Endothelial cell of umbilical vein (primary cell): Measurements from ENCODE around the gene LSM3. TPM values are rescaled to one million over a fixed set of nuclear protein-coding genes. Genes with fewer than 3 reads are reported as not detected.

Source experiments
- BruUV-seq: library from RNA; stranded (reverse); fragments of 400-500 nt; replicated peaks from 2 replicates; lab custom pipeline; 2021; lab: Mats Ljungman, UMichigan
- CTCF ChIA-PET: fragments of 300-600, 350-600 bp; sonication (Branson Sonifier 250); formaldehyde crosslinking; loops from one replicate; lab custom pipeline; 2021; ENCODE audit warnings: antibody characterized with exemption, inconsistent platforms; lab: Charles Lee
- POLR2A ChIA-PET: fragments of 300-600, 350-600 bp; sonication (Branson Sonifier 250); formaldehyde crosslinking; loops from one replicate; lab custom pipeline; 2021; ENCODE audit warnings: antibody characterized with exemption, inconsistent platforms; lab: Charles Lee
- DNase-seq: peaks from one replicate; pipeline ENCODE4 v3.0.0-alpha.2; 2011; ENCODE audit warnings: low read depth, low spot score
- FAIRE-seq: peaks from 2 replicates; lab custom pipeline; 2011; peaks lifted over from hg19 to GRCh38; lab: Jason Lieb, UNC
- H2AFZ ChIP-seq: 2 replicates; pipeline ENCODE4 v1.6.0; 2012; ENCODE audit warnings: low read depth, low read length, control low read depth, inconsistent platforms
- H3K27ac ChIP-seq: 2 replicates; pipeline ENCODE4 v1.5.1; 2011; ENCODE audit warnings: low read depth, mild to moderate bottlenecking, control low read depth, low read length, moderate library complexity; ENCODE audit not compliant: insufficient read depth
- H3K27me3 ChIP-seq, 2 experiments: 2 replicates each; pipeline versions ENCODE4 v1.6.0 to v1.6.1; 2011; ENCODE audit warnings: low read length in 2 of 2, mixed read lengths in 1 of 2; ENCODE audit not compliant: control insufficient read depth in 2 of 2, insufficient read depth in 2 of 2
- H3K36me3 ChIP-seq, 2 experiments: 2 replicates in 1 of 2; 3 replicates in 1 of 2; pipeline ENCODE4 v1.5.1; 2011; ENCODE audit warnings: low read length in 2 of 2, mild to moderate bottlenecking in 1 of 2, moderate library complexity in 1 of 2; ENCODE audit not compliant: control insufficient read depth in 2 of 2, insufficient read depth in 2 of 2; ENCODE audit errors: extremely low read depth in 1 of 2
- H3K4me1 ChIP-seq: 3 replicates; pipeline ENCODE4 v1.5.1; 2011; ENCODE audit warnings: mild to moderate bottlenecking, low read length; ENCODE audit not compliant: control insufficient read depth, insufficient read depth; ENCODE audit errors: extremely low read depth
- H3K4me2 ChIP-seq: 2 replicates; pipeline ENCODE4 v1.6.1; 2011; ENCODE audit warnings: low read length, control low read depth, mixed read lengths; ENCODE audit not compliant: insufficient read depth
- H3K4me3 ChIP-seq, 3 experiments: fragments of 200-600 bp in 1 of 3; sonication (generic), shearing (Covaris generic) in 1 of 3; replicated peaks in 1 of 3; 2 replicates each; pipeline ENCODE4 v1.5.1; 2011 to 2016; ENCODE audit warnings: control low read depth in 3 of 3, low read length in 3 of 3, mild to moderate bottlenecking in 2 of 3, inconsistent platforms in 1 of 3, low read depth in 1 of 3, moderate library complexity in 1 of 3; ENCODE audit not compliant: insufficient read depth in 1 of 3
- H3K79me2 ChIP-seq: 2 replicates; pipeline ENCODE4 v1.6.0; 2012; ENCODE audit warnings: low read length, inconsistent platforms; ENCODE audit not compliant: control insufficient read depth, insufficient read depth
- H3K9ac ChIP-seq: replicated peaks from 2 replicates; pipeline ENCODE3; 2011; ENCODE audit warnings: low read length, control low read depth; ENCODE audit not compliant: insufficient read depth; ENCODE audit errors: extremely low read depth
- H3K9me1 ChIP-seq: replicated peaks from 3 replicates; pipeline ENCODE4 v1.6.0; 2011; ENCODE audit warnings: mild to moderate bottlenecking, low read length; ENCODE audit not compliant: control insufficient read depth, insufficient read depth; ENCODE audit errors: extremely low read depth
- H3K9me3 ChIP-seq: replicated peaks from 2 replicates; pipeline ENCODE4 v1.5.1; 2012; ENCODE audit warnings: low read length, inconsistent platforms; ENCODE audit not compliant: control insufficient read depth, insufficient read depth
- H4K20me1 ChIP-seq: replicated peaks from 2 replicates; pipeline ENCODE3; 2011; ENCODE audit warnings: mild to moderate bottlenecking, low read length; ENCODE audit not compliant: control insufficient read depth, insufficient read depth; ENCODE audit errors: extremely low read depth
- EZH2 ChIP-seq: IDR thresholded peaks from 2 replicates; pipeline ENCODE4 v1.6.1; 2012; ENCODE audit warnings: borderline replicate concordance, low read depth, mild to moderate bottlenecking, moderate library complexity, low read length, inconsistent platforms; ENCODE audit not compliant: severe bottlenecking
- FOS ChIP-seq: IDR thresholded peaks from 2 replicates; pipeline ENCODE4 v1.6.1; 2011; ENCODE audit warnings: mild to moderate bottlenecking, low read length, moderate library complexity, borderline replicate concordance; ENCODE audit not compliant: insufficient read depth
- GATA2 ChIP-seq: IDR thresholded peaks from 2 replicates; pipeline ENCODE4 v1.7.0; 2011; ENCODE audit warnings: low read depth, mild to moderate bottlenecking, moderate library complexity, mixed read lengths, low read length; ENCODE audit not compliant: insufficient read length, insufficient read depth
- JUN ChIP-seq: IDR thresholded peaks from 2 replicates; pipeline ENCODE4 v1.6.1; 2011; ENCODE audit warnings: borderline replicate concordance, low read depth; ENCODE audit not compliant: insufficient read length, insufficient read depth
- MYC ChIP-seq: IDR thresholded peaks from one replicate; pipeline ENCODE4 v1.6.1; 2011; ENCODE audit warnings: mild to moderate bottlenecking, low read depth, low read length
- POLR2A ChIP-seq: IDR thresholded peaks from 2 replicates; pipeline ENCODE4 v1.6.1; 2012; ENCODE audit warnings: low read depth, mild to moderate bottlenecking, control low read depth, low read length
- POLR2AphosphoS5 ChIP-seq: IDR thresholded peaks from 2 replicates; pipeline ENCODE4 v1.6.1; 2012; ENCODE audit warnings: low read depth, mild to moderate bottlenecking, control low read depth, low read length, moderate library complexity; ENCODE audit not compliant: insufficient read depth
- dilution Hi-C: fragments of 300-500 bp; cut with MboI; formaldehyde crosslinking; loops from one replicate; pipeline ENCODE4 v1.15.0; 2019; ENCODE audit warnings: low sequenced_read_pairs; ENCODE audit not compliant: extremely low pct_ligation_motif_present
- intact Hi-C: fragments of 100-400 bp; cut with micrococcal nuclease; formaldehyde crosslinking; loops from one replicate; pipeline ENCODE4 v1.10.0; 2022
- polyA plus RNA-seq, 4 experiments: library from polyadenylated mRNA; depleted of rRNA in 3 of 4; stranded (reverse) in 3 of 4; unstranded in 1 of 4; fragments of >200 nt; gene quantifications; 2 replicates each; pipeline versions ENCODE4 v1.2.1 to v1.2.3, GENCODE V29; 2011 to 2012; ENCODE audit warnings: missing spikeins in 1 of 4
- total RNA-seq: library from RNA; stranded (reverse); gene quantifications from 2 replicates; pipeline ENCODE4 v1.2.3, GENCODE V29; 2021
- TF ChIP-seq, protein P1 (sequence below), 2 donors: IDR thresholded peaks; 1 replicate in 1 of 2; 2 replicates in 1 of 2; pipeline ENCODE4 v1.5.1; 2011; ENCODE audit warnings: low read length in 2 of 2, mild to moderate bottlenecking in 2 of 2, moderate library complexity in 2 of 2, control low read depth in 1 of 2, inconsistent platforms in 1 of 2, low read depth in 1 of 2; ENCODE audit not compliant: insufficient read depth in 1 of 2; ENCODE audit errors: extremely low read depth in 1 of 2
- TF ChIP-seq, protein P2 (sequence below): IDR thresholded peaks from 2 replicates; pipeline ENCODE4 v1.6.1; 2011; ENCODE audit not compliant: insufficient read depth, insufficient read length

LSM3 gene
- total and polyA plus RNA-seq, 2 donors (not counting 3 experiments of a cell fraction or from before 2014, with no cell fraction given), result 4.4 to 13.0 TPM

DNA sequence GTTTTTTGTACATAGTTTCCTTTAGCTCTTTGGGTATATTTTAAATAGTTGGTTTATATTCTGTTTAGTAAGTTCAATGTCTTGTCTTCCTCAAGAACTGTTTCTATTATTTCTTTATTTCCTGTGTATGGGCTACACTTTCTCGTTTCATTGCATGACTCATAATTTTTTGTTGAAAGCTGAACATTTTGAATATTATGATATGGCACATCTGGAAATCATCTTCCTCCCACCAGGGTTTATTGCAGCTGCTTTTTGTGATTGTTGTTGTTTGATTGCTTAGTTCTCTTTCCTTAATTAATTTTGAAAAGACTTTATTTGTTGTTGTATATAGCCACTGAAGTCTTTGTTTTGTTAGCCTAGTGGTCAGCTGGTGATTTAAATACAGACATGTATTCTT, 43.8 kb downstream of the LSM3 start:
- no peaks in the 10 kb centered on the region for H3K9me3 ChIP-seq
- peak; percentile 24 for TF ChIP-seq JUN
- no peak for TF ChIP-seq GATA2
- peak; percentile 22 for TF ChIP-seq FOS
- H3K4me1 ChIP-seq, result peaks cover 12% of the 10 kb centered on the region
- H2AFZ ChIP-seq, result no peak overlapping the region
- no peak overlapping the region for H3K27ac ChIP-seq
- H3K9me1 ChIP-seq, result no peaks in the 10 kb centered on the region
- H3K9ac ChIP-seq, result no peak overlapping the region
- intact Hi-C loops, result no loop called here
- FAIRE-seq (no peak), DNase-seq (no peak)
- no peaks in the 10 kb centered on the region for H4K20me1 ChIP-seq
- H3K4me2 ChIP-seq, result no peak overlapping the region
- dilution Hi-C loops, result no loop called here
- no peaks in the 10 kb centered on the region for H3K79me2 ChIP-seq
- H3K4me3 ChIP-seq, result no peak overlapping the region
- POLR2A ChIA-PET, result no interaction called here
- BruUV-seq, result no TSS peak
- no peaks in the 10 kb centered on the region for H3K36me3 ChIP-seq
- CTCF ChIA-PET, result interaction anchor here (1.0 to 3.1 kb wide), 2 partner anchors 10 to 18 kb away, joined by 3 to 17 read pairs; no protein-coding TSS in a partner anchor
- peaks cover 0 to 2% of the 10 kb centered on the region in 2 experiments for H3K27me3 ChIP-seq

DNA sequence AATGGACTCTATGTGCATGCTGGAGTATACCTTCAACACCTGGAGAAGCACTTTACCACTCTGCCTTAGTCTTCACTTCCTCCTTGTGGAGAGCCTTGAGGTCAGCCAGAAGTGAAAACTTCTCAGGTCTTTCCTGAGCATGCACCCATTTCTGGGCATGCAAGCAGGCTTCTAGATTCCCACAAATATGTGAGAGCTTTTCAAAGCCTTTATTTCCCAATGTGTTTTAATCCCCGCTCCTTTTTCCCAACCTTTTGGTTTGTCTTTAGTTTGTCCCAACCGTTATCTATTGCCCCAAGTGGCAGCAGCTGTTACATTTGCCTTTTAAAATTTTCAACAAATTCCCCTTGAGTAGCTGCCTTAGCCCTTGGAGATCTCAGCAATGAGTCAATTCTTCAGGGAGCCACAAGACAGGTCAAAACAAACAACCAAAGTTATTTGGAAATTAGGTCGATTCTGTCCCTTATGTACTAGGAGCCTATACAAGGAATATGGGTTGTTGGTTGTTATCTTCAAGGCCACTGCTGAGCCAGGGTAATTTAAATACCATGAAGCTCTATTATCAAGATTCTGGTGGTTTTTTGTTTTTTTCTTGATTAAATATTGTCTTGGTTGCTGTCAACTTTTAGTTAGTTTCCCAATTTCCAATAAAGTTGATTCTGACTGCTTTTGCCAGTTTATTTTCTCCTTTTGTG, 44.4 kb downstream of the LSM3 start:
- H4K20me1 ChIP-seq, result no peaks in the 10 kb centered on the region
- no peak for DNase-seq
- dilution Hi-C loops (no loop called here), intact Hi-C loops (no loop called here)
- ChIA-PET POLR2A (no interaction called here), CTCF (interaction anchor here (1.0 to 3.1 kb wide), 2 partner anchors 9 to 19 kb away, joined by 3 to 17 read pairs; no protein-coding TSS in a partner anchor)
- no peak overlapping the region for H3K9ac ChIP-seq
- no peaks in the 10 kb centered on the region for H3K79me2 ChIP-seq
- H3K27ac ChIP-seq, result no peak overlapping the region
- H3K4me2 ChIP-seq, result no peak overlapping the region
- H3K36me3 ChIP-seq, result no peaks in the 10 kb centered on the region
- H2AFZ ChIP-seq, result no peak overlapping the region
- peaks cover 0 to 2% of the 10 kb centered on the region in 2 experiments for H3K27me3 ChIP-seq
- no peaks in the 10 kb centered on the region for H3K9me1 ChIP-seq
- FAIRE-seq, result peak; percentile 42
- H3K9me3 ChIP-seq, result no peaks in the 10 kb centered on the region
- H3K4me3 ChIP-seq, result no peak overlapping the region
- no peak for TF ChIP-seq POLR2AphosphoS5
- TF ChIP-seq GATA2, result no peak
- TF ChIP-seq JUN, result no peak
- TF ChIP-seq POLR2A, result no peak
- TF ChIP-seq, protein P1, sequence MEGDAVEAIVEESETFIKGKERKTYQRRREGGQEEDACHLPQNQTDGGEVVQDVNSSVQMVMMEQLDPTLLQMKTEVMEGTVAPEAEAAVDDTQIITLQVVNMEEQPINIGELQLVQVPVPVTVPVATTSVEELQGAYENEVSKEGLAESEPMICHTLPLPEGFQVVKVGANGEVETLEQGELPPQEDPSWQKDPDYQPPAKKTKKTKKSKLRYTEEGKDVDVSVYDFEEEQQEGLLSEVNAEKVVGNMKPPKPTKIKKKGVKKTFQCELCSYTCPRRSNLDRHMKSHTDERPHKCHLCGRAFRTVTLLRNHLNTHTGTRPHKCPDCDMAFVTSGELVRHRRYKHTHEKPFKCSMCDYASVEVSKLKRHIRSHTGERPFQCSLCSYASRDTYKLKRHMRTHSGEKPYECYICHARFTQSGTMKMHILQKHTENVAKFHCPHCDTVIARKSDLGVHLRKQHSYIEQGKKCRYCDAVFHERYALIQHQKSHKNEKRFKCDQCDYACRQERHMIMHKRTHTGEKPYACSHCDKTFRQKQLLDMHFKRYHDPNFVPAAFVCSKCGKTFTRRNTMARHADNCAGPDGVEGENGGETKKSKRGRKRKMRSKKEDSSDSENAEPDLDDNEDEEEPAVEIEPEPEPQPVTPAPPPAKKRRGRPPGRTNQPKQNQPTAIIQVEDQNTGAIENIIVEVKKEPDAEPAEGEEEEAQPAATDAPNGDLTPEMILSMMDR (IDR thresholded peaks at IDR 0.05; ENCODE audit: extremely low read depth in 1 of 2, insufficient read depth in 1 of 2, low read depth in 1 of 2, low read length in 2 of 2), result no peak
- TF ChIP-seq, protein P2, sequence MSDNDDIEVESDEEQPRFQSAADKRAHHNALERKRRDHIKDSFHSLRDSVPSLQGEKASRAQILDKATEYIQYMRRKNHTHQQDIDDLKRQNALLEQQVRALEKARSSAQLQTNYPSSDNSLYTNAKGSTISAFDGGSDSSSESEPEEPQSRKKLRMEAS, result no peak
- no peak for TF ChIP-seq FOS
- TF ChIP-seq EZH2, result no peak
- no peak for TF ChIP-seq MYC
- no TSS peak for BruUV-seq
- H3K4me1 ChIP-seq, result peaks cover 12% of the 10 kb centered on the region
